SHP77 treated with DMSO at 0.1 percent for 48 hours (cell line): ENCODE measurements around the gene ZC3H8.

Experiments
- DNase-seq: peaks from one replicate; lab custom pipeline; 2025; lab: John Stamatoyannopoulos, UW

Gene ZC3H8

GRCh38 chr2:112195167-112195766 lies 59.6 kb downstream of the ZC3H8 start:
- DNase-seq, result no peak

- no peak for DNase-seq
These were observed 60.4 kb downstream of the ZC3H8 start for GRCh38 chr2:112194482-112194881.

GRCh38 chr2:112194028-112194427 lies 60.8 kb downstream of the ZC3H8 start:
- no peak for DNase-seq

GRCh38 chr2:112189001-112189556 lies 65.8 kb downstream of the ZC3H8 start:
- no peak for DNase-seq

- no peak for DNase-seq
These were observed 66.8 kb downstream of the ZC3H8 start for GRCh38 chr2:112187805-112188596.

- DNase-seq, result no peak
These were observed 67.7 kb downstream of the ZC3H8 start for GRCh38 chr2:112187046-112187715.

GRCh38 chr2:112185131-112185530 lies 69.7 kb downstream of the ZC3H8 start:
- DNase-seq, result no peak

- DNase-seq, result no peak
These were observed 70.7 kb downstream of the ZC3H8 start for GRCh38 chr2:112184121-112184520.

- DNase-seq, result no peak
These were observed 71.4 kb downstream of the ZC3H8 start for GRCh38 chr2:112183327-112184025.

GRCh38 chr2:112182581-112183034 lies 72.2 kb downstream of the ZC3H8 start:
- peak; percentile 89 for DNase-seq

- peak; percentile 40 for DNase-seq
These were observed 73.1 kb downstream of the ZC3H8 start for GRCh38 chr2:112181571-112182290.

- no peak for DNase-seq
These were observed 78.8 kb downstream of the ZC3H8 start for GRCh38 chr2:112175958-112176573.

GRCh38 chr2:112175333-112175732 lies 79.5 kb downstream of the ZC3H8 start:
- DNase-seq, result no peak

GRCh38 chr2:112174383-112174782 lies 80.5 kb downstream of the ZC3H8 start:
- no peak for DNase-seq

GRCh38 chr2:112173646-112174319 lies 81.1 kb downstream of the ZC3H8 start:
- DNase-seq, result no peak

GRCh38 chr2:112170495-112170894 lies 84.3 kb downstream of the ZC3H8 start:
- DNase-seq, result no peak

GRCh38 chr2:112168422-112169124 lies 86.3 kb downstream of the ZC3H8 start:
- no peak for DNase-seq

- no peak for DNase-seq
These were observed 87.9 kb downstream of the ZC3H8 start for GRCh38 chr2:112166806-112167499.

GRCh38 chr2:112165296-112165695 lies 89.5 kb downstream of the ZC3H8 start:
- no peak for DNase-seq
